Effector CD4-positive, alpha-beta T cell (primary cell): Measurements from ENCODE around the gene TNKS1BP1.
"Not testable (repeated sequence)": the region's sequence is repeated elsewhere in the genome, so short reads cannot be mapped to it uniquely, and the experiment has no call there.

Experiments used
- DNase-seq: peaks from one replicate; pipeline ENCODE4 v3.0.0-alpha.2; 2020
- total RNA-seq: gene quantifications from one replicate; lab custom pipeline; 2026; lab: John Stamatoyannopoulos, UW

The TNKS1BP1 gene
- total RNA-seq, result 25.0 reads per million, percentile 52 among the genes with 10 or more reads in this experiment

GRCh38 chr11:57324886-57325734 lies at the start of gene TNKS1BP1:
TNKS1BP1 (minus strand) TSS chr11:57324952; CDS start chr11:57321885, 3,067 bp downstream.
- DNase-seq, result peak; percentile 84

- no peak for DNase-seq
These were observed 48.4 kb upstream of the TNKS1BP1 start for GRCh38 chr11:57373146-57373545.

GRCh38 chr11:57370941-57371340 lies 46.2 kb upstream of the TNKS1BP1 start:
- DNase-seq, result no peak

GRCh38 chr11:57370251-57370650 lies 45.5 kb upstream of the TNKS1BP1 start:
- no peak for DNase-seq

GRCh38 chr11:57368845-57369232 lies 44.1 kb upstream of the TNKS1BP1 start:
- DNase-seq, result no peak

GRCh38 chr11:57368106-57368844 lies 43.5 kb upstream of the TNKS1BP1 start:
- DNase-seq, result no peak

GRCh38 chr11:57364851-57365660 lies 40.3 kb upstream of the TNKS1BP1 start:
- DNase-seq, result no peak

GRCh38 chr11:57363131-57364080 lies 38.7 kb upstream of the TNKS1BP1 start:
- no peak for DNase-seq

GRCh38 chr11:57361926-57362325 lies 37.2 kb upstream of the TNKS1BP1 start:
- no peak for DNase-seq

GRCh38 chr11:57361420-57361819 lies 36.7 kb upstream of the TNKS1BP1 start:
- DNase-seq, result not testable (repeated sequence)

- DNase-seq, result no peak
These were observed 36.2 kb upstream of the TNKS1BP1 start for GRCh38 chr11:57360991-57361390.

- no peak for DNase-seq
These were observed 35.3 kb upstream of the TNKS1BP1 start for GRCh38 chr11:57359896-57360690.

- no peak for DNase-seq
These were observed 34.6 kb upstream of the TNKS1BP1 start for GRCh38 chr11:57359396-57359795.

- DNase-seq, result no peak
These were observed 34.2 kb upstream of the TNKS1BP1 start for GRCh38 chr11:57358991-57359390.

- no peak for DNase-seq
These were observed 33.8 kb upstream of the TNKS1BP1 start for GRCh38 chr11:57358543-57358961.

- no peak for DNase-seq
These were observed 33.1 kb upstream of the TNKS1BP1 start for GRCh38 chr11:57357856-57358255.

GRCh38 chr11:57357310-57357709 lies 32.6 kb upstream of the TNKS1BP1 start:
- DNase-seq, result no peak

- DNase-seq, result no peak
These were observed 31.5 kb upstream of the TNKS1BP1 start for GRCh38 chr11:57356268-57356667.

GRCh38 chr11:57354699-57355098 lies 29.9 kb upstream of the TNKS1BP1 start:
- DNase-seq, result no peak

- DNase-seq, result no peak
These were observed 29.1 kb upstream of the TNKS1BP1 start for GRCh38 chr11:57353852-57354251.

GRCh38 chr11:57353446-57353845 lies 28.7 kb upstream of the TNKS1BP1 start:
- no peak for DNase-seq
